Endometrium (tissue), 2 donors: Measurements from ENCODE around the gene TMEM100.

Experiments used
- FAIRE-seq: peaks from 2 replicates; lab custom pipeline; 2012; peaks lifted over from hg19 to GRCh38; lab: Jason Lieb, UNC
- donor health status: control.
- donor health status: control.

TMEM100 gene

DNA sequence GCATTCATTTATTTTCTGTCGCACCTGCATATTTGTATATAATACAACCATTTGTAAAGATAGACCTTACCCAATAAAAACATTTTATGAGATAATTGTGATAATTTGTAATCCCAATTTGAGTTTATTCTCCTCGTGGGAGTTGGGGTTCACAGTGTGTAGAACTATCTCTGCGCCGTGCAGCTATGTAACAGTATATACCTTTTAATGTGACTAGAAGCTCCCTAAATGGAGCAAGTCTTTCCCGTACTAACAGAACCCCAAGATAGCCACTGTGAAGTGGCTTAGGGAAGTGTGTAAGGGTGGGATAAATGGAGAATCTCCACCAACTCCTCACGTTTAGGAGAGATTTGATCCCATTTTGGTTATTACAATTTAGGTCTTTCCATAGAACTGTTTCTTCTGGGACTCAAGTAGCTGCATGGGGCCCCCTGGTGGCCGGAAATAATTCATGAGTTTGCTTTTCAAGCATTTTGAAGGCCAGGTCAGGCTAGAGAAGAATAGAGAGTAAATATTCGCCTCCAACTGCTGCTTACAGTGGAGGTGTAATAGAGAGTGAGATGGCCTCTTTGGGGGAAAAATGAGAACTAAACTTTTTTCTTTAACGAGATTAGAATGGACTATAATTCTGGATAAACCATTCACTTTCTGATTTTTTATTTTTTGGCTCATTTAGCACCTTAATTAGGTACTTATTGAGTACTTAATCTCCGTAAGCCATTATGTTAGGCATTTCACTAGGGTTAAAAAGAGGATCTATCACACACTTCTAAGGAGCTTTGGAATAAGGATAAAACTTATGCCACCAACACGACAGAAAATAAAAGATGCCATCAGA, 4.5 kb downstream of the TMEM100 start:
- FAIRE-seq: peak; percentile 31

DNA sequence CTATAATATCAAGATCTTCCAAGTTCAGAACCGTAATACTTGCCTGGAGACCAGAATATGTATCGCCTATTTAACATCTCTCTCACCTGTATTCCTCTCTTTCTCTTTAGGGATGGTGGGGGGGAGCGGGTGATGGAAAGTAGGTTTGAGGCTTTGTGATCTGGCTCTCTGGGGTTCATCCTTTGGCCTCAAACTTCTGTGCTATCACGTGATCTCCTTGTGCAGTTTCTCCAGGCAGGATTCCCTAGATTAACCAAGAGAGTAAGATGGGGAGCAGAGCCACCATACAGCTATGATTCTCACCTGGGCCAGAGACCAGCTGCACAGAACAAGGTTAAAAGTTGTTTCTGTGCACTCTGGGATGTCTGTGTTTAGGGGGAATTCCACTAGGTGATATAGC, 5.2 kb downstream of the TMEM100 start:
- FAIRE-seq: no peak

DNA sequence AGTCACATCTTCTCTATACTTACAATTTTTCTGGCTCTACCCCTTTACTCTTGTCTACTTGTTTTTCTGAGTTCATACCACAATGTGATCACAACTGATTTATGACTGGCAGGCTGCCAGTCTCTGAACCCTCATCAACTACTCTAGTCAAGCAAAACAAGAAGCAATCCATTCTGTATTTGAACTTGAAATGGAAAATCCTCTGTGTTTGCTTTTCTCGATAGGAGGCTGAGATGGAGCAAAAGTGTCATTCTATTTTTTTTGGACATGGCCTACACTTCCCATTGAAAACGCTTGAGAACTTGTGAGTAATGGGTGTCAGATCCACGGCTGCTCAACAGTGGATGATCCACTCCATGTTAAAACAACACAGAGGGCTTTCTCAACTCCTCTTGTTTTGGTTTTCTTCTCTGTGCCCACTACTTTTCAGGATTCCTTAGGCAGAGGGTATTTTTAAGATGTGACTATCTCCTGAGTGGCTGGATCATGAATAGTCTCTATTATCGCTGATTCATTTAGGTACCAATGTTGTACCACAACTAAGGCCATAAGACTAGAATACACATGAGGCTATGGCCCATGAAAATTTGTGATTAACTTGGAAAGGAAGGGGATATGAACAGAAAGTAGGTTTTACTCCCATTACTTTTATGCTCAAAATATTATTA, 11.7 kb downstream of the TMEM100 start:
- no peak for FAIRE-seq

DNA sequence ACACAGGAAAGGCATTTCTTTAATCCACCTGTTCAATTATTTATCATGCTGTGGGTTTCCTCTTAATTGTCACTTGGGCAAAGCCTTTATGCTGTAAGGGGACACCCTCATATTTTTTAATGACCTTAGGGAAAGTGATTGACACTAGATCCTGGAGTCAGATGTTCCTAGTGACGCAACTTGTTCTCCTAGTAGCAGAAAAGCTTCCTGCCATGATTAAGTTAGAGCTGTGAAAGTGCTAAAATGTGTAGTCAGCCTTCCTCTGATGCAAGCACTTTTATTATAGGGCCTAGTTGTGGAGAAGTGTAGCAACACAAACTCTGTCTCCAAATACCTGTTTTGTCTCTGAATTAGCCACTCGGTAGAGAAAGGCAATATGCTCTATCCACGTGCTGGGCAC, 12.3 kb downstream of the TMEM100 start:
- no peak for FAIRE-seq

DNA sequence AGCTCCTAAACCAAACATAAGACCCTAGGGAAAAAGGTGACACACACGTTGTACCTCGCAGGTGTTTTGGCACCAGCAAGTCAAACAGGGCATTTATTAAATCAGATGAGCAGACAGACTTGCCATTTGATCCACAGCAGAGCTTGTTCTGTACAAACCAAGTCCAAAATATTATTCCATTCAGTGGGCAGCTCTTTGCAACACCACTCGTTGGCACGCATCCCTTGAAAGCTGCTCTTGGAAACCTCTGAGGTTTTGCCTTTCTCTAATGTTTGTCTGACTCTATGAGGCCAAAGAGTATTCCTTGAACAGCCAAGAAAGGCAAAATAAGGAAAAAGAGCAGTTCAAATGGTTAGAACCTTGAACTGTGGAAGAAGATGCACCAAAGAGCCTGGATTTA, 12.7 kb downstream of the TMEM100 start:
- FAIRE-seq: no peak

DNA sequence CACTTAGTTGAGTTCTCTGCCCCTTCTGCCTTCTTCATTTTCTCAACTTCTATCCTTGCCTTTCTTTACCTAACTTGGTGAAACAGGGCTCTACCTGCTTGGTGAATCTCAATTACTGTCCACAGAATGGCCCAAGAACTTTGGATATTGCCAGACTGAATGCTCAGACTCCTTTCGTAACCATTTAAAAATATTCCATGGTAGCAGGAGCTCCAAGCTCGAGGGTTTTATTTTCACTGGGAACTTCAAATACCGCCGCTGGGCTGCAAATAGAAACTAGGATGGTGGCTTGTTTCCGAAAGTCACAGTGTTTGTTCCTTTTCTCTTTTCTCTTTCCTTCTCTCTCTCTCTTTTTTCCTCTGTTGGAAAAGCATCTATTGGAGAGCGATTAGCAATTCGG, 13.2 kb downstream of the TMEM100 start:
- FAIRE-seq: no peak

DNA sequence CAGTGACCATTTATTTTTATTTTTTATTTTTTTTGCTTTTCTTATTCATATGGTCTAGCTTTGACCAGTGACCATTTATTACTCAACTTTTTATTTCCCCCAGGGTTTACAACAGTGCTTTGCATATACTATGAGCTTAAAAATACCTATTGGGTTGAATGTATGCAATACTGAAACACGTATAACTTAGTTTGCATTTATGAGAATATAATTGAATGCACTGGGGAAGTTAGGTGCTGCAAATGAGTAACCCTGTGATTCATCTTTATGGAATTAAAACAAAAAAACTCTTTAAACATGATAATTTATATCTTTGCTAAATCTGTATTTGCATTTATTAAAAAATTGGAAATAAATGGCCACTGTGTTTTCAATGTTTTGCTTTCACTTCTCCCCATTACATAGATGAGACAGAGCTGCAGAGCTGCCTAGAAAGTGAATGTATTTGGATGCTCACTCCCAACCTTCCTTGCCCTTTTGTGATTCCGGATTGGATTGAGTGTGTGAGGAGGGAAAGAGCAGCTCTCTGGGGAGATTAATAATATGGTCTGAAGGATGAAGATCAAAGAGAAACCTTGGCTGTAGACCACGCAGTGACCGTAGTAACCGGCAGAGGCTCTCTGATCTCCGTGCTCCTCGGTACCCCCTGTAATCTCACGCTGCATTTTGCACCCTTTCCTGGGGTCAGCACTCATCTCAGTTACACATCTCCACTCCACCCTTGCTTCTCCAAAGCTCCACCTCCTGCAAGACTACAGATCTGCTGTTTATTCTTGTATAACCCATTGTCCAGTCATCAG, 14.3 kb downstream of the TMEM100 start:
- no peak for FAIRE-seq

DNA sequence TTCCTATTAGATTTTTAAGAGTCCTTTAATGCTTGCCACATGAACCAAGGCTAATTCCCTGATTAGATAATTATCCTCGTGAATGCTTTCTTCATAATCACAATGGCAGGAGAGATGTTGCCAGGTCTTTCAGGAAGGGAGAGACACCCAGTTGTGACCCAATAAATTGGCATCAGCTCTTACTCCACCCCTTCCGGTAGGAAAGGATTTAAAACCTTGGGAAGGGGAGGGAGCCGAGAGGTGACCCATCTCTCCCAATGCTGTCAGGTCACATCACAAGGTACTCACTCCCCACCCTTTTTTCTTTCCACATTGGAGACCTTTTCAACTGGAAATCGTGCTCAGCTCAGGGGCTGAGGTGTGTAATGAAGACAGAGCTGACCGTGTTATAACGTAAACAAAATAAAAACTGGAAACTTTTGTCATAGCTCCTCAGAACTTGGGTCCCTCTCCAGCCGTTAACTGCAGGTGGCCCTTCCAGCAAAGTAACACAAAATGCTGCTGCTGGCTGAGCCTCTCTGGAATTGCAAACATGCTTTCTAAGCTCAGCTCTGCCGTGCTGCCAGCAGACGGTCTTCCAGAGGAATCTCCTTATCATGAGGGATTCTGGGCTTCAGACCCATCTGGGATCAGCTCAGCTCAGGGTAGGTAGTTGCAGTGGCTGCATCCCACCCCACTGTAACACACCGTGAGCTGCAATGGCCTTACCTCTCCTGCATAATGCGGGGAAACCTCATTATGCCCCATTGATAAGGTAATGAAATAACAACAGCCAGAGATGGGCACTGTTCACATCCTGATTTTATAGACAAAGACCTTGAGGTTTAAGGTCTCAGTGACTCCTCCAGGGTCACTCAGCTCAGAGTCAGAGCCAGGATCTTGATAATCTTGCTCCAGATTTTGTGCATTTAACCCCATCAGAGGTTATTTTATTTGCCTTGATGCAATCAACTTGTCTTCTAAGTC, 15.6 kb downstream of the TMEM100 start:
- no peak for FAIRE-seq

DNA sequence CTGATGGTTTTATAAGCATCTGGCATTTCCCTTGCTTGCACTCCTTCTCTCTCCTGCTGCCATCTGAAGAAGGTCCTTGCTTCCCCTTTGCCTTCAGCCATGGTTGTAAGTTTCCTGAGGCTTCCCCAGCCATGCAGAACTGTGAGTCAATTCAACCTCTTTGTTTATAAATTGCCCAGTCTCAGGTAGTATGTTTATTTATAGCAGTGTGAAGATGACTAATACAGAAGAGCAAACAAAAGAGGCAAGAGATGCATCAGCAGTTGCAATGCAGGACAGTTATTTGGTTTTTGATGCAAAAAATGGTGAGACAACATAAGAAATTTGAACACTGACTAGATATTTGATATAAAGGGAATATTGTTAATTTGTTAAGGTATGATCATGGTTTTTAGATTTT, 16.8 kb downstream of the TMEM100 start:
- no peak for FAIRE-seq

DNA sequence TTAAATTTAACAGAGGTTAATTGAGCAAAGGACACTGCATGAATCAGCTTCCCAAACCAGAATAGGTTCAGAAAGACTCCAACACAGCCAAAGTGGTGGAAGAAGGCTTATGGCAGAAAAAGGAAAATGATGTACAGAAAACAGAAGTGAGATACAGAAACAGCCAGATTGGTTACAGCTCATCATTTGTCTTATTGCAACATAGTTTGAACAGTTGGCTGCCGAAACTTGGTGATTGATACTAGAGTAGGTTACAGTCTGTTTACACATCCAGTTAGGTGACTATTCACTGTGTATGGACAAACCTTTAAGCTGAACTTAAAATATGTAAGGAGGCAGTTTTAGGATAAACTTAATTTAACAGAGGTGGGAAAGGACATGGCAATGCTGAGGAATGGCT, 18.3 kb downstream of the TMEM100 start:
- FAIRE-seq: no peak

DNA sequence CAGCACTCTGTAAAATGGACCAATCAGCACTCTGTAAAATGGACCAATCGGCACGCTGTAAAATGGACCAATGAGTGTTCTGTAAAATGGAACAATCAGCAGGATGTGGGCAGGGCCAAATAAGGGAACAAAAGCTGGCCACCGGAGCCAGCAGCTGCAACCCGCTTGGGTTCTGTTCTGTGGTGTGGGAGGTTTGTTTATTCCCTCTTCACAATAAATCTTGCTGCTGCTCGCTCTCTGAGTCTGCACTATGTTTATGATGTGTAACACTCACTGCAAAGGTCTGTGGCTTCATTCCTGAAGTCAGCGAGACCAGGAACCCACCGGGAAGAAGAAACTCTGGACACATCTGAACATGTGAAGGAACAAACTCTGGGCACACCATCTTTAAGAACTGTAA, 20.5 kb downstream of the TMEM100 start:
- FAIRE-seq: no peak

DNA sequence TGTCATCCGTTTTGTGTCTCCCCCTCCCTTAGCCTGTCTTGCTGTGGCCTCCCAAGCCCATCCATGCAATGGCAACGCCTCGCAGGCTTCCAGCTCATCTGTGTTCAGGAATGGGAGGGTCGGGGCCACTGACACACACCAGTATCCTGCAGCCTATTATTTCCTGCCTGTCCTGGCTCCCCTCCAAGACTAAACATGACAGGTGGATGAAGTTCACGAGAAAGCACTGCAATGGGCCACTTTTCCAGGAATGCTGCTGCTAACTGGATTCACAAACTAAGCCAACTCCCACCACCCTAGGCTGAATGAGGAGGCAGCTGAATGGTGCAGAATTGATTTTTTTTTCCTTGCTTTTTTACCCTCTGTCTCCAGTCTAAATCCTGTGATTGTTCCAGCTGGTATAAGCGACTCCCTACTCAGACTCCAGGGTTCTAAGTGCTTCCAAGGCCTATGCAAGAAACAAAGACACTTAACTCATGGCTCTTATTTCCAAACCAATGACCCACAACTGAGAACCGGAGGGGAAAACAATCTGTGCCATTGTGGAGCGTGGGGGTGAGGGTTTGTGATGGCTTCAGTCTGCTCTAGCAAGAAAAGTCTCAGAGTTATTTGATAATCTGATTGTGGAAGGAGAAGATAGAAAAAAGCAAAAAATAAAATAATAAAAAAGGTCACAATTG, 23.3 kb downstream of the TMEM100 start:
- no peak for FAIRE-seq

DNA sequence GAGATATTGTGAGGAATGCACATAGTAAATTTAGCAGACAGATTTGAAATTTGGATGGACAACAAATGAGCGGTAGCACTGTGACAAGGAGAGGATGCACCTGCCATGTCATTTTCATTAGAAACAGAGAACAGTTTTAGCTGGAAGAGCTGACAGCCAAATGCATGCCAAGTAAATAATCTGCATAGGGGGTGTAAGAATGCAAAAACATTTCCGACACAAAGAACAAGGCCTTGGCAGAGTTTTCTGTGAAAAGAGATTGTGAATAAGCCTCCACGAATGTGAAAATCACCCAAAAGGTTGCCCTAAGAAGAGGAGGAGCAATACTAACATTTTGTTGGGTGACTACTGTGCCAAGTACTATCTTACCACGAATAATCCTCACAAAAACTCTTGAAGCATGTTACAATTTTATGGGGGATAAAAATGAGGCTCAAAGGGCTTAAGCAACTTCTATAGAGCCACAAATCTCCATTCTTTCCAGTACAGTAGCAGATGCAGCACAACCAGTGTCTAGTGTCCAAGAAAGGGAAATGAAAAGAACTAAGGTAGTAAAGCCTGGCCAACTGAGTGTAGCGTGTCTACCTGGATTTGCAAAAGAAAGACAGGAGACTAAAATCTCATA, 28.3 kb downstream of the TMEM100 start:
- no peak for FAIRE-seq

DNA sequence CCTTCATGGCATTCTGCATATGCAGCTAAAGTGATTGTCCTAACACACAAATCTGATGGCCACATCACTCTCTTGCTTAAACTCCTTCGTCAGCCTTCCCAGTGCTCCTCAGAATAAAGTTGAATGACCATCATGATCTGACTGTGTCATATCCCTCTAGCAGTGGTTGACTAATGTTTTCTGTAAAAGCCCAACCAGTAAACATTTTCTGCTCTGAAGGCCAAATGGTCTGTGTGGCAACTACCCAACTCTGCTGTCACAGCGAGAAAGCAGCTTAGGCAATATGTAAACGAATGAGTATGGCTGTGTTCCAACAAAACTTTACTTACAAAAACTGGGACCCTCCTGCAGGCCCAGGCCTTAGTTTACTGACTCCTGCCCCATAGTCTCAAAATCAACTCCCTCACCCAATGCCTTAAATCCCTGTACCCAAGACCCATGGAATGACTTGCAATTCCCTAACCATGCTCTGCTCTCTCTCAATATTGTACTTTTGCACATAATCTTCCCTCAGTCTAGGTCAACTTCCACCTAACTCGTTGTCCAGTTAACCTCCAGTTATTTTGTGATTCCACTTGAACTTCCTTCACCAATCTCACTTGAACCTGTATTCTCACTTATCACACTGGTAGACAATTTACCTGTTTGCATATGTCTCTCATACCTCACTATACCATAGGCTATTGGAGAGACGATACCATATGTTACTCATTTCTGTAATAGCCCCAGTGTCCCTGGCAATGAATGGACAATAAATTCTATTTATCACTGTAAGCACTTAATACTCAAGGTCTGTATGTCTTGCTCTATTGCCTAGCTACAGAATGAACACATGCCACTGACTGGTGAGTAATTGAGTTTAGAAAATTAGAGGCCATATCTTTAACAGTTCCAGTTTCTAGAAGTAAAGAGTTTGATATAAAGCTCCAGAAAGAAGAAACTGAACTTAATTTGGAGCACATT, 29.1 kb downstream of the TMEM100 start:
- FAIRE-seq: no peak

DNA sequence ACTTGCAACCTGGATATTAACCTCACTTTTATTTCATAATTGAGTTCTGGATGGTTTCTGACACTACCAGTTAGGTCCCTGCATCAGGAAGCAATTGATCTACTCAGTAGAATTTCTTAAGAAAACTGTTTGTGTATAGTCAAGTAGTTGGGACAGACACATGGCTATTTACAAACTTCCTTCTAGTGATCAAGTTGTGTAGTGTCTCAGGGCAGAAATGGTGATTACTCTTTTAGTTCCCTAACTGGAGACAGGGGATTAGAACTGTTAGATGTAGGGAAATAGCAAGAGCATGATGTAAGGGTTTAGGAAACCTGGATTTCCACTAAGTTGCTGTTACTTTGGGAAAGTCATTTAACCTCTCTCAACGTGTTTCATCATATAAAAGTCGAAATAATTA, 30.4 kb downstream of the TMEM100 start:
- no peak for FAIRE-seq

DNA sequence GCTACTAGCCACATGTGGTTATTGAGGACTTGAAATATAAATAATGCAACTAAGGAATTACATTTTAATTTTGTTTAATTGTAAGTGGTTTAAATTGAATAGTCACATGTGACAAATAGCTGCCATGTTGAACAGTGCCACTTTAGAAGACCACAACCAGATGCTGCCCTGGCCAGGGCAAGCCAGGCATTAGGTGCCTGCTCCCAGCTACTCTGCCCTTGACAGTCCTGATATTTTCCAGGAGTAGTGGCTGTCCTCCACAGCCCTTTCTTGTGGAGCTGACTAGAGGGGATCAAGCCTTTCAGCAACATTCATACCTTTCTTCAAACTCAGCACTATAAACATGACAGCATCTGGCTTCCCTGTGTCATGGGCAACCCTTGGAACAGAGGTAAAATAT, 31.0 kb downstream of the TMEM100 start:
- no peak for FAIRE-seq

DNA sequence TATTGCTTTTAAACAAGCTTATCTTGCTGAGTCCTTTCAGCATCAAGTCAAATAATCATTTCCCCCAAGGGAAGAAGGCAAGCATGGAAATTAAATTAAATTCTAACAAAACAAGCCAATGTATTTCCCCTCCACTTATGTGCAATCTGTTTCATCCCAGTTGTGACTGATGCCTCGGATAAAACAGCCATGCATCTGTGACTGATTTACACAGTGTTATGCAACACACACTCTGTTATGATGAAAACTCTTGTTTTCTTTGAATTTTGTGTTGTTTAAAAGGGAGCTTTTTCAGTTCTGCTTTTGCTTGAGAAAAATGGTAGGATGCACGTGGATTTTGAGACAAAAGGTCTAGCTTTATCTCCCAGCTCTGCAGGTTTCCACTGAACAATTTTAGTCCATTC, 32.6 kb downstream of the TMEM100 start:
- no peak for FAIRE-seq

DNA sequence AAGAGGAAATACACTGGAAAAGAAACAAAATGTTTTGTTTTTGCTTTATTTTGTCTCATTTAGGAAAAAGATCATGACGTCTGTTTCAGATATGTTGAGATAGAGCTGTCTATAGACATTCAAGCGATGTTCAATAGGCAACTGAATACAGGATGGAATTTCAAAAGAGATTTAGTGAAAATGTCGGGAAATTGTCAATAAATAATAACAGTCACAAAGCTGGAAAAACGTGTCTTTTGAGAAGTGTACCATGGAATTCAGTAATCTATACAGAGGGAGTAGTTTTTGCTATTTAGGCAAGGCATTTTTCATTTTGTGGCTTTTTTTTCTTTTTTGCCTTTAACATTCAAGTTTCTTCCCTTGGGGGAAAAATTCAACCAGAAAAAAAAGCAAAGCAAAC, 33.0 kb downstream of the TMEM100 start:
- no peak for FAIRE-seq

DNA sequence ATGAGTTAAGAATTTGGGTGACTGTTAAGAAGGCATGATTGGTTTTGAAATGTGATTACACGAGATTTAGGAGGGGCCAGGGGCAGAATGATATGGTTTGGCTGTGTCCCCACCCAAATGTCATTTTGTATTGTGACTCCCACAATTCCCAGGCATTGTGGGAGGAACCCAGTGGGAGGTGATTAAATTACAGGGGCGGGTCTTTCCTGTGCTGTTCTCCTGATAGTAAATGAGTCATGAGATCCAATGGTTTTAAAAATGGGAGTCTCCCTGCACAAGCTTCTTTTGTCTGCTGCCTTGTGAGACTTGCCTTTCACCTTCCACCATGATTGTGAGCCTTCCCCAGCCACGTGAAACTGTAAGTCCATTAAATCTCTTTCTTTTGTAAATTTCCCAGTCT, 34.6 kb downstream of the TMEM100 start:
- FAIRE-seq: no peak

DNA sequence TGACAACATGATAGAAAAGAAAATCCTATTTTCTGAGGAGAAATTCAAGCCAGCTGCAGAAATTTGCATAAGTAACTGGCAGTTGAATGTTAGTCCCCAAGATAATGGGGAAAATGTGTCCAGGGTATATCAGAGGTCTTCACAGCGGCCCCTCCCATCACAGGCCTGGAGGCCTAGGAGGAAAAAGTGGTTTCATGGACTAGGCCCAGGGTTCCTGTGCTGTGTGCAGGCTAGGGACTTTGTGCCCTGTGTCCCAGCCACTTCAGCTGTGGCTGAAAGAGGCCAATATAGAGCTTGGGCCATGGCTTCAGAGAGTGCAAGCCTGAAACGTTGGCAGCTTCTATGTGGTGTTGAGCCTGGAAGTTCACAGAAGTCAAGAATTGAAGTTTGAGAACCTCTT, 35.6 kb downstream of the TMEM100 start:
- FAIRE-seq: no peak
